H1 (cell line): ENCODE data around the gene TNIK. TPM values are rescaled to one million over a fixed set of nuclear protein-coding genes. Genes with fewer than 3 reads are reported as not detected.

Experiments
- CTCF ChIA-PET: fragments of 300-600 bp; sonication (Branson Sonifier 250); formaldehyde crosslinking; loops from one replicate; lab custom pipeline; 2021; ENCODE audit not compliant: partially characterized antibody; lab: Charles Lee
- POLR2A ChIA-PET: fragments of 300-600 bp; sonication (Branson Sonifier 250); formaldehyde crosslinking; loops from one replicate; lab custom pipeline; 2021; ENCODE audit warnings: inconsistent platforms; ENCODE audit not compliant: partially characterized antibody; lab: Charles Lee
- DNase-seq, 2 experiments: peaks; one replicate each; pipeline versions ENCODE4 v3.0.0 to v3.0.0-alpha.2; 2010 to 2022; ENCODE audit warnings: low spot score in 2 of 2, low read depth in 1 of 2, mixed read lengths in 1 of 2
- FAIRE-seq: peaks from 2 replicates; lab custom pipeline; 2011; peaks lifted over from hg19 to GRCh38; lab: Jason Lieb, UNC
- H2AFZ ChIP-seq: 2 replicates; pipeline ENCODE4 v1.8.1; 2012; ENCODE audit warnings: low read length, inconsistent platforms
- H2AK5ac ChIP-seq: 2 replicates; pipeline ENCODE4 v1.6.1; 2013; ENCODE audit warnings: low read depth, low read length
- H2BK120ac ChIP-seq: replicated peaks from 2 replicates; pipeline ENCODE3; 2013; ENCODE audit warnings: low read depth, low read length, inconsistent platforms
- H2BK12ac ChIP-seq: 2 replicates; pipeline ENCODE4 v1.6.1; 2013; ENCODE audit warnings: low read depth, low read length
- H2BK15ac ChIP-seq: 2 replicates; pipeline ENCODE4 v1.6.1; 2013; ENCODE audit warnings: low read length
- H2BK20ac ChIP-seq: 2 replicates; pipeline ENCODE4 v1.6.1; 2013; ENCODE audit warnings: low read length
- H2BK5ac ChIP-seq: 2 replicates; pipeline ENCODE4 v1.6.1; 2013; ENCODE audit warnings: low read depth, low read length
- H3K14ac ChIP-seq: 2 replicates; pipeline ENCODE4 v1.6.1; 2013; ENCODE audit warnings: inconsistent platforms; ENCODE audit not compliant: insufficient read length
- H3K18ac ChIP-seq: 2 replicates; pipeline ENCODE4 v1.6.1; 2013; ENCODE audit warnings: low read length; ENCODE audit errors: extremely low read depth
- H3K23ac ChIP-seq: 2 replicates; pipeline ENCODE4 v1.6.1; 2013; ENCODE audit warnings: inconsistent platforms; ENCODE audit not compliant: insufficient read length
- H3K23me2 ChIP-seq: 2 replicates; pipeline ENCODE4 v1.6.1; 2013; ENCODE audit warnings: low read depth, low read length
- H3K27ac ChIP-seq: 2 replicates; pipeline ENCODE4 v1.6.1; 2011; ENCODE audit warnings: low read depth, low read length, inconsistent platforms
- H3K27me3 ChIP-seq, 4 experiments: replicated peaks in 1 of 4; 1 replicate in 1 of 4; 2 replicates in 3 of 4; pipeline versions ENCODE4 v1.6.1 to v1.8.1; 2011 to 2013; ENCODE audit warnings: low read length in 3 of 4, mild to moderate bottlenecking in 3 of 4, inconsistent platforms in 2 of 4, mixed read lengths in 2 of 4, moderate library complexity in 1 of 4; ENCODE audit not compliant: control insufficient read depth in 3 of 4, insufficient read depth in 3 of 4; ENCODE audit errors: extremely low read depth in 1 of 4
- H3K36me3 ChIP-seq, 4 experiments: 2 replicates each; pipeline versions ENCODE4 v1.6.1 to v1.8.1; 2011 to 2013; ENCODE audit warnings: mild to moderate bottlenecking in 4 of 4, low read length in 3 of 4, moderate library complexity in 2 of 4, control low read depth in 1 of 4, inconsistent platforms in 1 of 4; ENCODE audit not compliant: insufficient read depth in 4 of 4, control insufficient read depth in 2 of 4
- H3K4ac ChIP-seq: replicated peaks from 2 replicates; pipeline ENCODE3; 2013; ENCODE audit warnings: low read length, low read depth, mixed read lengths, inconsistent platforms; ENCODE audit not compliant: insufficient read length
- H3K4me1 ChIP-seq, 4 experiments: replicated peaks in 1 of 4; 1 replicate in 1 of 4; 2 replicates in 3 of 4; pipeline versions ENCODE4 v1.6.1 to v1.8.1; 2011 to 2013; ENCODE audit warnings: low read length in 3 of 4, inconsistent platforms in 2 of 4, mixed read lengths in 1 of 4; ENCODE audit not compliant: insufficient read depth in 4 of 4, control insufficient read depth in 3 of 4
- H3K4me2 ChIP-seq, 2 experiments: 2 replicates each; pipeline versions ENCODE4 v1.6.1 to v1.8.1; 2011 to 2013; ENCODE audit warnings: low read depth in 2 of 2, low read length in 2 of 2, control low read depth in 1 of 2, inconsistent platforms in 1 of 2, mild to moderate bottlenecking in 1 of 2; ENCODE audit not compliant: insufficient read depth in 1 of 2
- H3K4me3 ChIP-seq, 4 experiments: fragments of 200-600, 300-600 bp in 1 of 4; sonication (generic), shearing (Covaris generic), sonication (Bioruptor Twin) in 1 of 4; 2 replicates each; pipeline versions ENCODE4 v1.5.1 to v1.8.1; 2011 to 2016; ENCODE audit warnings: low read length in 4 of 4, low read depth in 3 of 4, control low read depth in 2 of 4, inconsistent platforms in 2 of 4, mild to moderate bottlenecking in 2 of 4, mixed read lengths in 1 of 4, moderate library complexity in 1 of 4; ENCODE audit not compliant: insufficient read depth in 2 of 4; ENCODE audit errors: extremely low read depth in 1 of 4
- H3K56ac ChIP-seq: replicated peaks from 2 replicates; pipeline ENCODE3; 2013; ENCODE audit warnings: low read depth, mild to moderate bottlenecking, mixed read lengths, low read length, inconsistent platforms; ENCODE audit not compliant: insufficient read length
- H3K79me1 ChIP-seq: 2 replicates; pipeline ENCODE4 v1.6.1; 2013; ENCODE audit warnings: low read depth, low read length, control low read depth
- H3K79me2 ChIP-seq, 2 experiments: 2 replicates each; pipeline versions ENCODE4 v1.6.1 to v1.8.1; 2012 to 2013; ENCODE audit warnings: low read length in 2 of 2, mild to moderate bottlenecking in 2 of 2, inconsistent platforms in 1 of 2; ENCODE audit not compliant: insufficient read depth in 2 of 2, control insufficient read depth in 1 of 2
- H3K9ac ChIP-seq, 4 experiments: replicated peaks in 1 of 4; 1 replicate in 1 of 4; 2 replicates in 3 of 4; pipeline versions ENCODE4 v1.6.1 to v1.8.1; 2011 to 2013; ENCODE audit warnings: low read depth in 3 of 4, low read length in 3 of 4, control low read depth in 2 of 4, mild to moderate bottlenecking in 2 of 4, moderate library complexity in 2 of 4, inconsistent platforms in 1 of 4; ENCODE audit errors: extremely low read depth in 1 of 4
- H3K9me3 ChIP-seq, 2 experiments: 2 replicates each; pipeline versions ENCODE4 v1.6.1 to v1.8.1; 2012 to 2013; ENCODE audit warnings: mild to moderate bottlenecking in 2 of 2, moderate library complexity in 2 of 2, control low read depth in 1 of 2, inconsistent platforms in 1 of 2, low read depth in 1 of 2, low read length in 1 of 2, mixed read lengths in 1 of 2; ENCODE audit not compliant: insufficient read depth in 2 of 2
- H4K20me1 ChIP-seq, 2 experiments: replicated peaks in 1 of 2; 2 replicates each; pipeline versions ENCODE3 to v1.8.1; 2011 to 2013; ENCODE audit warnings: inconsistent platforms in 2 of 2, low read length in 2 of 2, mild to moderate bottlenecking in 1 of 2; ENCODE audit not compliant: insufficient read depth in 2 of 2, control insufficient read depth in 1 of 2
- H4K5ac ChIP-seq: 2 replicates; pipeline ENCODE4 v1.6.1; 2013; ENCODE audit warnings: low read length, low read depth, mixed read lengths, inconsistent platforms; ENCODE audit not compliant: insufficient read length
- H4K8ac ChIP-seq: 2 replicates; pipeline ENCODE4 v1.8.0; 2013; ENCODE audit warnings: mild to moderate bottlenecking, moderate library complexity, low read length, inconsistent platforms; ENCODE audit not compliant: insufficient read depth; ENCODE audit errors: extremely low read depth
- H4K91ac ChIP-seq: replicated peaks from 2 replicates; pipeline ENCODE3; 2013; ENCODE audit warnings: low read length, mixed read lengths, inconsistent platforms; ENCODE audit not compliant: insufficient read length
- CREB1 ChIP-seq: IDR thresholded peaks from 2 replicates; pipeline ENCODE4 v1.6.1; 2012; ENCODE audit warnings: inconsistent platforms
- JUN ChIP-seq: IDR thresholded peaks from 2 replicates; pipeline ENCODE4 v1.6.1; 2011; ENCODE audit warnings: low read depth, mild to moderate bottlenecking, improper control_type of control experiment, low read length
- JUND ChIP-seq: IDR thresholded peaks from 2 replicates; pipeline ENCODE4 v1.6.1; 2011; ENCODE audit warnings: mild to moderate bottlenecking, improper control_type of control experiment, low read length
- NRF1 ChIP-seq: IDR thresholded peaks from 2 replicates; pipeline ENCODE4 v1.6.1; 2011; ENCODE audit warnings: mild to moderate bottlenecking, low read depth, low read length, improper control_type of control experiment
- SAP30 ChIP-seq: fragments of 300-600 bp; sonication (generic); IDR thresholded peaks from 2 replicates; pipeline ENCODE4 v1.7.1; 2012; ENCODE audit warnings: low read length, moderate library complexity, mild to moderate bottlenecking, inconsistent platforms; ENCODE audit not compliant: insufficient read depth, insufficient replicate concordance
- SIX5 ChIP-seq: IDR thresholded peaks from 2 replicates; pipeline ENCODE4 v1.6.1; 2011; ENCODE audit warnings: mild to moderate bottlenecking, low read depth, low read length
- TAF7 ChIP-seq: optimal IDR thresholded peaks from 2 replicates; pipeline ENCODE3; 2011; ENCODE audit warnings: low read depth, mild to moderate bottlenecking, inconsistent platforms, low read length, moderate library complexity, borderline replicate concordance
- TBP ChIP-seq: IDR thresholded peaks from 2 replicates; pipeline ENCODE4 v1.6.1; 2011; ENCODE audit warnings: low read depth, low read length, improper control_type of control experiment
- WGBS, 2 experiments: shearing (Covaris generic) in 1 of 2; methylation state at CpG; one replicate each; pipeline versions ENCODE4 v1.1.6 to v1.1.7; 2013 to 2015; ENCODE audit warnings: low lambda C conversion rate in 2 of 2, mixed read lengths in 2 of 2, inconsistent platforms in 1 of 2, low coverage in 1 of 2, missing lambda C conversion rate in 1 of 2; ENCODE audit not compliant: insufficient replicate concordance in 2 of 2, insufficient coverage in 1 of 2, insufficient read length in 1 of 2; ENCODE audit errors: extremely low coverage in 1 of 2, missing lambda C conversion rate in 1 of 2; 5-methylcytosine and 5-hydroxymethylcytosine counted together
- polyA plus RNA-seq, 7 experiments: library from polyadenylated mRNA; depleted of rRNA in 3 of 7; stranded (reverse) in 5 of 7; unstranded in 2 of 7; fragments of >200 nt in 5 of 7; fragments of 200-250 nt in 2 of 7; gene quantifications; 1 replicate in 5 of 7; 2 replicates in 1 of 7; 4 replicates in 1 of 7; pipeline versions ENCODE4 v1.2.1 to v1.2.3, GENCODE V29; 2011 to 2013; ENCODE audit warnings: missing spikeins in 2 of 7, mixed read lengths in 2 of 7
- total RNA-seq: library from RNA; stranded (reverse); fragmentation: NEBNext Ultra II Directional; extraction: Animal tissue kit (Norgen Biotek cat#: 25700); gene quantifications from 2 replicates; pipeline ENCODE4 v1.2.1, GENCODE V29; 2021
- TF ChIP-seq, protein P1 (sequence below): IDR thresholded peaks from 2 replicates; pipeline ENCODE4 v1.6.1; 2012; ENCODE audit warnings: low read length, inconsistent platforms

The TNIK gene
- total and polyA plus RNA-seq, 2 of the 8 experiments (the other 6 are each of a cell fraction or from before 2014, with no cell fraction given) = 7.4 to 42.0 TPM

DNA sequence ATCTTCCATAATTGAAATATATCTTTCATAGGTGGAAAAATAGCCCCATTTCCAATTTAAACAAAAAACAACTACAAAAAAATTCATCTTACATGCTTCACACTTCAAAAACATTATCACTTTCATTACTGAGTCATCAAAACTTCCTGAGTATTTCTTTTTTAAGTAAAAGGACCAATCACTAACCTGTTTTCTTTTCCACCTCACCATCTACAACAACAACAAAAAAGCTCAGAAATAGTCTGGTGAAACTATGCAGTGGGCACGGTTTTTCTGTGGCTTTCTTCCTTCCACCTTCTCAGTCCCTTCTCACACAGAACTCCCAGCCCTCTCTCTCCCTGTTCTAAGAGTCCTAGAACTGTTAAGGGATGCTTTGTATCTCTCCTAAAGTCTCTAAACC is 20.3 kb upstream of the TNIK start:
- H3K18ac ChIP-seq = no peak overlapping the region
- H3K56ac ChIP-seq = no peak overlapping the region
- H3K23me2 ChIP-seq = no peaks in the 10 kb centered on the region
- no peak overlapping the region for H3K9ac ChIP-seq
- H2BK15ac ChIP-seq = no peak overlapping the region
- H3K27me3 ChIP-seq = no peaks in the 10 kb centered on the region
- 69% methylated on average over 1 of the region's 1 CpG; no CpG with 5 or more reads in 1 of the 2 experiments for WGBS, 2 experiments
- H3K79me2 ChIP-seq = no peaks in the 10 kb centered on the region
- no peak overlapping the region for H3K14ac ChIP-seq
- H3K36me3 ChIP-seq = no peaks in the 10 kb centered on the region
- POLR2A ChIA-PET = no interaction called here
- H3K4me2 ChIP-seq = no peak overlapping the region
- peak overlapping the region; percentile 76; the same call in 1 of the 2 replicates for H2AFZ ChIP-seq
- no peak overlapping the region for H3K4ac ChIP-seq
- H3K9me3 ChIP-seq = no peaks in the 10 kb centered on the region
- H4K20me1 ChIP-seq = no peaks in the 10 kb centered on the region
- H4K5ac ChIP-seq = no peak overlapping the region
- no peak overlapping the region for H2BK20ac ChIP-seq
- H3K4me3 ChIP-seq = no peak overlapping the region
- no peak overlapping the region for H3K23ac ChIP-seq
- TF ChIP-seq TAF7 (no peak), SIX5 (no peak), JUN (no peak), TBP (no peak), SAP30 (no peak), JUND (no peak), CREB1 (no peak), NRF1 (no peak)
- TF ChIP-seq, protein P1, sequence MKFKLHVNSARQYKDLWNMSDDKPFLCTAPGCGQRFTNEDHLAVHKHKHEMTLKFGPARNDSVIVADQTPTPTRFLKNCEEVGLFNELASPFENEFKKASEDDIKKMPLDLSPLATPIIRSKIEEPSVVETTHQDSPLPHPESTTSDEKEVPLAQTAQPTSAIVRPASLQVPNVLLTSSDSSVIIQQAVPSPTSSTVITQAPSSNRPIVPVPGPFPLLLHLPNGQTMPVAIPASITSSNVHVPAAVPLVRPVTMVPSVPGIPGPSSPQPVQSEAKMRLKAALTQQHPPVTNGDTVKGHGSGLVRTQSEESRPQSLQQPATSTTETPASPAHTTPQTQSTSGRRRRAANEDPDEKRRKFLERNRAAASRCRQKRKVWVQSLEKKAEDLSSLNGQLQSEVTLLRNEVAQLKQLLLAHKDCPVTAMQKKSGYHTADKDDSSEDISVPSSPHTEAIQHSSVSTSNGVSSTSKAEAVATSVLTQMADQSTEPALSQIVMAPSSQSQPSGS = no peak
- H3K4me1 ChIP-seq = no peaks in the 10 kb centered on the region
- no peak overlapping the region for H2AK5ac ChIP-seq
- no peak overlapping the region for H3K27ac ChIP-seq
- no peak overlapping the region for H4K91ac ChIP-seq
- CTCF ChIA-PET = no interaction called here
- no peaks in the 10 kb centered on the region for H3K79me1 ChIP-seq
- no peak overlapping the region for H2BK120ac ChIP-seq
- FAIRE-seq (no peak), DNase-seq (no peak)
- no peak overlapping the region for H4K8ac ChIP-seq
- H2BK12ac ChIP-seq = no peak overlapping the region
- H2BK5ac ChIP-seq = no peak overlapping the region
